WTC11 (cell line): ENCODE measurements around the gene PLXDC2. TPM values are rescaled to one million over a fixed set of nuclear protein-coding genes. Genes with fewer than 3 reads are reported as not detected.

Experiments
- ATAC-seq: fragments of 200-7000 bp; cut with Tn5 transposase; 2 replicates; pipeline ENCODE4 v1.10.0; 2021; ENCODE audit warnings: mild to moderate bottlenecking, moderate library complexity
- CTCF ChIA-PET: fragments of 300-600 bp; sonication (Branson Sonifier 250); formaldehyde crosslinking; loops from one replicate; lab custom pipeline; 2021; ENCODE audit warnings: antibody characterized with exemption; lab: Charles Lee
- POLR2A ChIA-PET: fragments of 350-600 bp; sonication (Branson Sonifier 250); formaldehyde crosslinking; loops from one replicate; lab custom pipeline; 2021; ENCODE audit warnings: antibody characterized with exemption; lab: Charles Lee
- DNase-seq: peaks from one replicate; pipeline ENCODE4 v3.0.0; 2021; ENCODE audit warnings: low spot score
- H3K27ac Mint-ChIP-seq: 2 replicates; pipeline ENCODE4 v1.8.0; 2021; ENCODE audit warnings: mixed read lengths
- H3K27me3 Mint-ChIP-seq: 2 replicates; pipeline ENCODE4 v1.8.0; 2021; ENCODE audit warnings: low read depth, mild to moderate bottlenecking, moderate library complexity, mixed read lengths
- H3K36me3 Mint-ChIP-seq: 2 replicates; pipeline ENCODE4 v1.8.0; 2021; ENCODE audit warnings: mixed read lengths
- H3K4me1 Mint-ChIP-seq: 2 replicates; pipeline ENCODE4 v1.8.0; 2022; ENCODE audit warnings: mixed read lengths
- H3K4me3 Mint-ChIP-seq: 2 replicates; pipeline ENCODE4 v1.8.0; 2021; ENCODE audit warnings: mild to moderate bottlenecking, moderate library complexity, mixed read lengths
- H3K9me3 Mint-ChIP-seq: 2 replicates; pipeline ENCODE4 v1.8.0; 2021; ENCODE audit warnings: mixed read lengths
- ATF1 ChIP-seq: sonication (generic); formaldehyde crosslinking; IDR thresholded peaks from 2 replicates; pipeline ENCODE4 v1.8.1; 2023; ENCODE audit warnings: mild to moderate bottlenecking, moderate library complexity, missing genetic modification reagents
- CDX4 ChIP-seq: fragments of 250-450 bp; sonication (Bioruptor Pico); IDR thresholded peaks from 2 replicates; pipeline ENCODE4 v1.9.0; 2021; ENCODE audit warnings: moderate library complexity, mild to moderate bottlenecking, inconsistent platforms, borderline replicate concordance
- ELF4 ChIP-seq: sonication (generic); formaldehyde crosslinking; IDR thresholded peaks from 2 replicates; pipeline ENCODE4 v1.8.1; 2022; ENCODE audit warnings: low read depth, mild to moderate bottlenecking, moderate library complexity, missing genetic modification reagents
- ERG ChIP-seq: fragments of 250-450 bp; sonication (Bioruptor Pico); IDR thresholded peaks from 2 replicates; pipeline ENCODE4 v1.8.0; 2021; ENCODE audit warnings: mild to moderate bottlenecking
- ETV6 ChIP-seq: sonication (generic); formaldehyde crosslinking; IDR thresholded peaks from 2 replicates; pipeline ENCODE4 v1.8.1; 2022; ENCODE audit warnings: mild to moderate bottlenecking, missing genetic modification reagents
- GABPB1 ChIP-seq: sonication (generic); formaldehyde crosslinking; IDR thresholded peaks from 2 replicates; pipeline ENCODE4 v1.8.1; 2023; ENCODE audit warnings: mild to moderate bottlenecking, missing genetic modification reagents
- GRHL2 ChIP-seq: fragments of 250-450 bp; sonication (Bioruptor Pico); IDR thresholded peaks from 2 replicates; pipeline ENCODE4 v1.8.0; 2022; ENCODE audit warnings: mild to moderate bottlenecking, moderate library complexity; ENCODE audit not compliant: insufficient replicate concordance, severe bottlenecking
- GTF2I ChIP-seq: fragments of 250-450 bp; sonication (Bioruptor Pico); conservative IDR thresholded peaks from 2 replicates; pipeline ENCODE4 v1.4.0; 2021; ENCODE audit warnings: mild to moderate bottlenecking
- IRF1 ChIP-seq: sonication (generic); formaldehyde crosslinking; IDR thresholded peaks from 2 replicates; pipeline ENCODE4 v1.8.0; 2023; ENCODE audit warnings: missing genetic modification reagents
- MAX ChIP-seq: sonication (generic); formaldehyde crosslinking; IDR thresholded peaks from 2 replicates; pipeline ENCODE4 v1.8.0; 2022; ENCODE audit warnings: mild to moderate bottlenecking, missing genetic modification reagents
- MXD4 ChIP-seq: fragments of 250-450 bp; sonication (Bioruptor Pico); IDR thresholded peaks from 2 replicates; pipeline ENCODE4 v1.8.0; 2021; ENCODE audit warnings: mild to moderate bottlenecking, moderate library complexity, borderline replicate concordance
- NFATC4 ChIP-seq: fragments of 250-450 bp; sonication (Bioruptor Pico); IDR thresholded peaks from 2 replicates; pipeline ENCODE4 v1.9.0; 2021; ENCODE audit warnings: mild to moderate bottlenecking
- NR2C2 ChIP-seq: sonication (generic); formaldehyde crosslinking; IDR thresholded peaks from 2 replicates; pipeline ENCODE4 v1.8.0; 2022; ENCODE audit warnings: mild to moderate bottlenecking, missing genetic modification reagents
- PREB ChIP-seq: sonication (generic); formaldehyde crosslinking; IDR thresholded peaks from 2 replicates; pipeline ENCODE4 v1.8.1; 2022; ENCODE audit warnings: mild to moderate bottlenecking, missing genetic modification reagents, moderate library complexity, borderline replicate concordance
- RORB ChIP-seq: fragments of 250-450 bp; sonication (Bioruptor Pico); IDR thresholded peaks from 2 replicates; pipeline ENCODE4 v1.9.0; 2021; ENCODE audit warnings: mild to moderate bottlenecking
- SMAD3 ChIP-seq: sonication (generic); formaldehyde crosslinking; IDR thresholded peaks from 2 replicates; pipeline ENCODE4 v1.8.0; 2022; ENCODE audit warnings: missing genetic modification reagents, mild to moderate bottlenecking, borderline replicate concordance
- TEAD4 ChIP-seq: sonication (generic); formaldehyde crosslinking; IDR thresholded peaks from 2 replicates; pipeline ENCODE4 v1.8.0; 2022; ENCODE audit warnings: mild to moderate bottlenecking, missing genetic modification reagents
- ZNF121 ChIP-seq: sonication (generic); formaldehyde crosslinking; IDR thresholded peaks from 2 replicates; pipeline ENCODE4 v1.8.0; 2023; ENCODE audit warnings: missing genetic modification reagents
- ZNF138 ChIP-seq: sonication (generic); formaldehyde crosslinking; conservative IDR thresholded peaks from 2 replicates; pipeline ENCODE4 v1.8.1; 2022; ENCODE audit warnings: mild to moderate bottlenecking, moderate library complexity, missing genetic modification reagents
- ZNF219 ChIP-seq: sonication (generic); formaldehyde crosslinking; IDR thresholded peaks from 2 replicates; pipeline ENCODE4 v1.8.0; 2023; ENCODE audit warnings: missing genetic modification reagents, mild to moderate bottlenecking, borderline replicate concordance
- ZNF317 ChIP-seq: sonication (generic); formaldehyde crosslinking; IDR thresholded peaks from 2 replicates; pipeline ENCODE4 v1.8.1; 2023; ENCODE audit warnings: low read depth, mild to moderate bottlenecking, moderate library complexity, missing genetic modification reagents, borderline replicate concordance
- ZNF416 ChIP-seq: fragments of 250-450 bp; sonication (Bioruptor Pico); IDR thresholded peaks from 2 replicates; pipeline ENCODE4 v1.9.0; 2021; ENCODE audit warnings: mild to moderate bottlenecking, inconsistent platforms
- ZNF423 ChIP-seq: fragments of 250-450 bp; sonication (Bioruptor Pico); IDR thresholded peaks from 2 replicates; pipeline ENCODE4 v2.1.2; 2022; ENCODE audit warnings: mild to moderate bottlenecking, moderate library complexity
- total RNA-seq: library from RNA; stranded (reverse); gene quantifications from 3 replicates; pipeline ENCODE4 v1.2.3, GENCODE V29; 2021
- TF ChIP-seq, protein P1 (sequence below): sonication (generic); formaldehyde crosslinking; conservative IDR thresholded peaks from 2 replicates; pipeline ENCODE4 v1.8.1; 2023; ENCODE audit warnings: mild to moderate bottlenecking, low read depth, missing genetic modification reagents, moderate library complexity

The PLXDC2 gene
- total RNA-seq, 1 experiment from 2014 or later: 31.7 TPM

DNA sequence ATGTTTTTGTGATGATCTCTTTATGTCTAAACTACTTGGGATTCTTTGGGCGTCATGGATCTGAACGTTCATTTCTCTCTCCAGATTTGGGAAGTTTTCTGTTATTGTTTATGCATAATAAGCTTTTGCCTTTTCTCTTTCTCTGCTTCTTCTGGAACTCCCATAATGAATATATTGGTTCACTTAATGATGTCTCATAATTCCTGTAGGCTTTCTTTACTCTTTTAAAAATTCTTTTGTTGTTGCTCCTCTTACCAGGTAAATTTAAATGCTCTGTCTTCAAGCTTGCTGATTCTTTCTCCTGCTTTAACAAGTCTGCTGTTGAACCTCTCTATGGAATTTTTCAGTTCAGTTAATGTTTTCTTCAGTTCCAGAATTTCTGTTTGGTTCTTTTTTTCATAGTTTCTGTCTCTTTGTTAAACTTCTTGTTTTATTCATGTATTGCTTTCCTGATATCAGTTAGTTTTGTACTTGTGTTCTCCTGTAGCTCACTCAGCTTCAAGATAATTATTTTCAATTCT, 317.5 kb downstream of the PLXDC2 start:
- CTCF ChIA-PET: no interaction called here
- H3K4me1 Mint-ChIP-seq: peaks cover 4% of the 10 kb centered on the region
- no peak for TF ChIP-seq ZNF423 (CRISPR knock-in tag)
- TF ChIP-seq ATF1 (CRISPR knock-in tag): no peak
- TF ChIP-seq ELF4 (CRISPR knock-in tag): no peak
- no peak for TF ChIP-seq ZNF138 (CRISPR knock-in tag)
- no peak for TF ChIP-seq ZNF121 (CRISPR knock-in tag)
- TF ChIP-seq ERG (CRISPR knock-in tag): no peak
- TF ChIP-seq ETV6: no peak
- no peak for TF ChIP-seq ZNF416 (CRISPR knock-in tag)
- no peak for TF ChIP-seq GABPB1
- no peak for TF ChIP-seq PREB (CRISPR knock-in tag)
- no peak for TF ChIP-seq MXD4 (CRISPR knock-in tag)
- TF ChIP-seq IRF1: no peak
- no peak for TF ChIP-seq NR2C2
- TF ChIP-seq MAX (CRISPR knock-in tag): no peak
- TF ChIP-seq, protein P1, sequence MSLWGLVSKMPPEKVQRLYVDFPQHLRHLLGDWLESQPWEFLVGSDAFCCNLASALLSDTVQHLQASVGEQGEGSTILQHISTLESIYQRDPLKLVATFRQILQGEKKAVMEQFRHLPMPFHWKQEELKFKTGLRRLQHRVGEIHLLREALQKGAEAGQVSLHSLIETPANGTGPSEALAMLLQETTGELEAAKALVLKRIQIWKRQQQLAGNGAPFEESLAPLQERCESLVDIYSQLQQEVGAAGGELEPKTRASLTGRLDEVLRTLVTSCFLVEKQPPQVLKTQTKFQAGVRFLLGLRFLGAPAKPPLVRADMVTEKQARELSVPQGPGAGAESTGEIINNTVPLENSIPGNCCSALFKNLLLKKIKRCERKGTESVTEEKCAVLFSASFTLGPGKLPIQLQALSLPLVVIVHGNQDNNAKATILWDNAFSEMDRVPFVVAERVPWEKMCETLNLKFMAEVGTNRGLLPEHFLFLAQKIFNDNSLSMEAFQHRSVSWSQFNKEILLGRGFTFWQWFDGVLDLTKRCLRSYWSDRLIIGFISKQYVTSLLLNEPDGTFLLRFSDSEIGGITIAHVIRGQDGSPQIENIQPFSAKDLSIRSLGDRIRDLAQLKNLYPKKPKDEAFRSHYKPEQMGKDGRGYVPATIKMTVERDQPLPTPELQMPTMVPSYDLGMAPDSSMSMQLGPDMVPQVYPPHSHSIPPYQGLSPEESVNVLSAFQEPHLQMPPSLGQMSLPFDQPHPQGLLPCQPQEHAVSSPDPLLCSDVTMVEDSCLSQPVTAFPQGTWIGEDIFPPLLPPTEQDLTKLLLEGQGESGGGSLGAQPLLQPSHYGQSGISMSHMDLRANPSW (CRISPR knock-in tag): no peak
- no peak for TF ChIP-seq GTF2I
- no peak for TF ChIP-seq CDX4
- no peak for TF ChIP-seq ZNF317 (CRISPR knock-in tag)
- TF ChIP-seq, all 79 proteins: peak for 0
- Mint-ChIP-seq H3K9me3 (peaks cover 23% of the 10 kb centered on the region), H3K36me3 (peaks cover 21% of the 10 kb centered on the region), H3K4me3 (no peak overlapping the region), H3K27ac (no peak overlapping the region), H3K27me3 (no peaks in the 10 kb centered on the region; the same call in 1 of the 2 replicates)
- DNase-seq: no peak
- no peak for ATAC-seq
- POLR2A ChIA-PET: no interaction called here

DNA sequence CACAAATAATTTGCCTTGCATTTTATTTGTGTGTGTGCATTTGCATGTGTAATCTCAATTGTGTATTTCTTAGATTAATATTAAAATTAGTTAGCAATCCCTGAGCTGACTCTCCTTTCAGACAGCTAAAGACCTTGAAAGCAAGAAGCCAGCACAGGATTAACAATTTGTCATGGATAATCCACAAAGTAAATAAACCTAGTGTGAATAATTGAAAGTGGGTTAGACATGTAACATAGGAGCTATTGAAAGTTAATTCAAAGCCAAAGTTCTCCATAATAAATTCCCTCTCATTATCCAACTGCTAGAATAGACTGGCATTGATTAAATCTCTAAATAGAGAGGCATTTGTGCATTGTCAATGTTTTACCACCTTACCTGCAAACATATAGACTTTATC, 326.1 kb downstream of the PLXDC2 start:
- POLR2A ChIA-PET: no interaction called here
- H3K9me3 Mint-ChIP-seq: peaks cover 8% of the 10 kb centered on the region
- no peak overlapping the region for H3K27ac Mint-ChIP-seq
- ATAC-seq (no peak), DNase-seq (no peak)
- peaks cover 7% of the 10 kb centered on the region for H3K36me3 Mint-ChIP-seq
- H3K27me3 Mint-ChIP-seq: no peaks in the 10 kb centered on the region
- no peak for TF ChIP-seq NFATC4
- TF ChIP-seq RORB (CRISPR knock-in tag): no peak
- TF ChIP-seq ELF4 (CRISPR knock-in tag): no peak
- TF ChIP-seq GRHL2 (CRISPR knock-in tag): no peak
- TF ChIP-seq SMAD3 (CRISPR knock-in tag): no peak
- TF ChIP-seq TEAD4 (CRISPR knock-in tag): no peak
- no peak for TF ChIP-seq ZNF416 (CRISPR knock-in tag)
- no peak for TF ChIP-seq ZNF219
- no peak overlapping the region for H3K4me3 Mint-ChIP-seq
- CTCF ChIA-PET: no interaction called here
- peaks cover 15% of the 10 kb centered on the region for H3K4me1 Mint-ChIP-seq
